ENCODE results near the gene TRIM29. TPM values are rescaled to one million over a fixed set of nuclear protein-coding genes. Genes with fewer than 3 reads are reported as not detected.

The TRIM29 gene
- total and polyA plus RNA-seq, 9 of the 15 experiments (the other 6 are each of a cell fraction or from before 2014, with no cell fraction given): 0.08 to 1.4 (median 0.42) TPM; not detected in 2

GRCh38 chr11:120104041-120104565 lies 33.8 kb downstream of the TRIM29 start:
- Histone ChIP-seq H3K27me3 (ENCODE audit: control insufficient read depth in 2 of 2, insufficient read depth in 2 of 2, low read length in 2 of 2) (peaks cover 5 to 60% of the 10 kb centered on the region in 2 experiments; a peak in 4 of 5 replicates), H3K79me2 (ENCODE audit: control insufficient read depth, insufficient read depth, low read length) (no peaks in the 10 kb centered on the region), H2AFZ (ENCODE audit: low read depth, low read length) (no peak overlapping the region), H3K4me3 (no peak overlapping the region), H3K4me2 (ENCODE audit: insufficient read depth, low read length) (no peak overlapping the region), H3K4me1 (replicated peaks in 1 of 2; ENCODE audit: control insufficient read depth in 2 of 2, insufficient read depth in 2 of 2, low read length in 2 of 2) (no peaks in the 10 kb centered on the region), H3K9me3 (replicated peaks; ENCODE audit: control insufficient read depth, insufficient read depth, low read depth, low read length) (no peaks in the 10 kb centered on the region), H3K9me1 (ENCODE audit: control insufficient read depth, insufficient read depth, low read length) (no peaks in the 10 kb centered on the region), H3K9ac (ENCODE audit: insufficient read depth in 1 of 2, low read depth in 2 of 2, low read length in 2 of 2) (no peak overlapping the region), H3K27ac (ENCODE audit: extremely low read depth, low read depth, low read length) (no peak overlapping the region), H3K36me3 (ENCODE audit: control insufficient read depth, insufficient read depth, low read length) (no peaks in the 10 kb centered on the region), H4K20me1 (replicated peaks; ENCODE audit: control insufficient read depth, insufficient read depth, low read length) (peaks cover 18% of the 10 kb centered on the region; the same call in 1 of the 2 replicates)
- BruUV-seq (replicated peaks): no TSS peak
- DNase-seq (ENCODE audit: extremely low read depth in 1 of 4, low spot score in 3 of 4) (no peak), FAIRE-seq (no peak), ATAC-seq (no peak)
- ChIA-PET POLR2A (no interaction called here), CTCF (ENCODE audit: low intra/inter-chr PET ratio) (no interaction called here)
- under 1% methylated on average over 15 of the region's 15 CpGs for WGBS (ENCODE audit: insufficient coverage, low coverage, missing lambda C conversion rate)
- in situ Hi-C loops (cut with MboI): loop anchor here (25.0 kb wide), 1 partner anchor 442 kb away; no protein-coding TSS in a partner anchor
- intact Hi-C loops (cut with micrococcal nuclease): no loop called here
- TF ChIP-seq ZNF354B (CRISPR knock-in tag; IDR thresholded peaks at IDR 0.05) (no peak), THRB (CRISPR knock-in tag; conservative IDR thresholded peaks at IDR 0.05) (no peak), NR0B1 (IDR thresholded peaks at IDR 0.05; ENCODE audit: partially characterized antibody) (no peak), ZNF79 (CRISPR knock-in tag; IDR thresholded peaks at IDR 0.05; ENCODE audit: low read depth) (no peak), POLR3A (IDR thresholded peaks at IDR 0.05; ENCODE audit: borderline replicate concordance, extremely low read depth, insufficient read depth, insufficient read length) (no peak), C11orf30 (IDR thresholded peaks at IDR 0.05; ENCODE audit: low read depth) (no peak), ZC3H4 (CRISPR knock-in tag; IDR thresholded peaks at IDR 0.05; ENCODE audit: borderline replicate concordance) (no peak), ADNP (tag; IDR thresholded peaks at IDR 0.05) (no peak), E2F8 (IDR thresholded peaks at IDR 0.05; ENCODE audit: low read depth, partially characterized antibody) (no peak), SIN3B (IDR thresholded peaks at IDR 0.05; ENCODE audit: low read depth) (no peak), ZNF644 (tag; IDR thresholded peaks at IDR 0.05; ENCODE audit: low read depth) (no peak), ZNF551 (CRISPR knock-in tag; IDR thresholded peaks at IDR 0.05) (no peak), ZNF232 (CRISPR knock-in tag; IDR thresholded peaks at IDR 0.05) (no peak), THRAP3 (IDR thresholded peaks at IDR 0.05; ENCODE audit: borderline replicate concordance) (no peak), ZC3H8 (IDR thresholded peaks at IDR 0.05) (no peak), NBN (IDR thresholded peaks at IDR 0.05; ENCODE audit: low read depth) (no peak), U2AF1 (optimal IDR thresholded peaks at IDR 0.05; ENCODE audit: low read depth, low read length) (no peak)
